ENCODE measurements around the gene C3orf22. TPM values are rescaled to one million over a fixed set of nuclear protein-coding genes. Genes with fewer than 3 reads are reported as not detected.

The C3orf22 gene
- total and polyA plus RNA-seq, 5 donors from 2014 or later, result not detected

- Mint-ChIP-seq H3K36me3 (no peaks in the 10 kb centered on the region), H3K4me1 (no peaks in the 10 kb centered on the region), H3K27me3 (no peaks in the 10 kb centered on the region), H3K4me3 (no peak overlapping the region), H3K9me3 (peaks cover 0 to 2% (median 0%) of the 10 kb centered on the region in 7 donors), H3K27ac (no peak overlapping the region)
- DNase-seq, result no peak
- Histone ChIP-seq H3K4me3 (ENCODE audit: low read depth, low read length) (no peak overlapping the region), H3K4me1 (ENCODE audit: control insufficient read depth, insufficient read depth, low read length, poor library complexity, severe bottlenecking) (no peaks in the 10 kb centered on the region), H3K27me3 (ENCODE audit: control insufficient read depth, insufficient read depth, low read length) (no peaks in the 10 kb centered on the region), H3K9me3 (ENCODE audit: control insufficient read depth in 2 of 2, low read length in 2 of 2) (no peaks in the 10 kb centered on the region), H3K27ac (ENCODE audit: insufficient read depth, low read length, poor library complexity, severe bottlenecking) (no peak overlapping the region), H3K36me3 (ENCODE audit: control insufficient read depth, insufficient read depth, low read length) (no peaks in the 10 kb centered on the region)
- no peak for ATAC-seq (ENCODE audit: low read depth in 2 of 2)
Observed at GRCh38 chr3:126533506-126533905, 25.2 kb downstream of the C3orf22 start.

GRCh38 chr3:126531051-126531330 is 27.7 kb downstream of the C3orf22 start:
- H3K4me3 Mint-ChIP-seq, result no peak overlapping the region
- DNase-seq (no peak), ATAC-seq (ENCODE audit: low read depth in 2 of 2) (no peak)
- no peaks in the 10 kb centered on the region for H3K36me3 Mint-ChIP-seq
- no peak overlapping the region for H3K27ac ChIP-seq (ENCODE audit: insufficient read depth, low read length, poor library complexity, severe bottlenecking)
- H3K27me3 ChIP-seq (ENCODE audit: control insufficient read depth, insufficient read depth, low read length), result no peaks in the 10 kb centered on the region
- H3K9me3 Mint-ChIP-seq, result peaks cover 0 to 2% (median 0%) of the 10 kb centered on the region in 7 donors
- H3K36me3 ChIP-seq (ENCODE audit: control insufficient read depth, insufficient read depth, low read length), result no peaks in the 10 kb centered on the region
- H3K4me1 ChIP-seq (ENCODE audit: control insufficient read depth, insufficient read depth, low read length, poor library complexity, severe bottlenecking), result no peaks in the 10 kb centered on the region
- no peaks in the 10 kb centered on the region for H3K9me3 ChIP-seq (ENCODE audit: control insufficient read depth in 2 of 2, low read length in 2 of 2)
- no peaks in the 10 kb centered on the region for H3K4me1 Mint-ChIP-seq
- H3K4me3 ChIP-seq (ENCODE audit: low read depth, low read length), result no peak overlapping the region
- H3K27me3 Mint-ChIP-seq, result no peaks in the 10 kb centered on the region
- H3K27ac Mint-ChIP-seq, result no peak overlapping the region

- Mint-ChIP-seq H3K4me1 (no peaks in the 10 kb centered on the region), H3K36me3 (no peaks in the 10 kb centered on the region), H3K27me3 (no peaks in the 10 kb centered on the region), H3K9me3 (peaks cover 0 to 2% (median 0%) of the 10 kb centered on the region in 7 donors), H3K4me3 (no peak overlapping the region), H3K27ac (peak overlapping the region in 1 of 3 donors; percentile 76)
- Histone ChIP-seq H3K4me3 (ENCODE audit: low read depth, low read length) (no peak overlapping the region), H3K9me3 (ENCODE audit: control insufficient read depth in 2 of 2, low read length in 2 of 2) (no peaks in the 10 kb centered on the region), H3K4me1 (ENCODE audit: control insufficient read depth, insufficient read depth, low read length, poor library complexity, severe bottlenecking) (no peaks in the 10 kb centered on the region), H3K36me3 (ENCODE audit: control insufficient read depth, insufficient read depth, low read length) (no peaks in the 10 kb centered on the region), H3K27me3 (ENCODE audit: control insufficient read depth, insufficient read depth, low read length) (no peaks in the 10 kb centered on the region), H3K27ac (ENCODE audit: insufficient read depth, low read length, poor library complexity, severe bottlenecking) (no peak overlapping the region)
- ATAC-seq (ENCODE audit: low read depth in 2 of 2), result peak in 1 of 2 donors; percentile 18
- DNase-seq, result peak in 1 of 3 donors; percentile 12
Observed at GRCh38 chr3:126530171-126531050, 28.3 kb downstream of the C3orf22 start.

- ATAC-seq (ENCODE audit: low read depth in 2 of 2) (no peak), DNase-seq (no peak)
- no peak overlapping the region for H3K4me3 ChIP-seq (ENCODE audit: low read depth, low read length)
- H3K9me3 ChIP-seq (ENCODE audit: control insufficient read depth in 2 of 2, low read length in 2 of 2), result no peaks in the 10 kb centered on the region
- no peaks in the 10 kb centered on the region for H3K36me3 ChIP-seq (ENCODE audit: control insufficient read depth, insufficient read depth, low read length)
- Mint-ChIP-seq H3K27me3 (no peaks in the 10 kb centered on the region), H3K36me3 (no peaks in the 10 kb centered on the region), H3K9me3 (peaks cover 0 to 2% (median 0%) of the 10 kb centered on the region in 7 donors), H3K4me1 (no peaks in the 10 kb centered on the region), H3K27ac (no peak overlapping the region), H3K4me3 (no peak overlapping the region)
- H3K4me1 ChIP-seq (ENCODE audit: control insufficient read depth, insufficient read depth, low read length, poor library complexity, severe bottlenecking), result no peaks in the 10 kb centered on the region
- no peaks in the 10 kb centered on the region for H3K27me3 ChIP-seq (ENCODE audit: control insufficient read depth, insufficient read depth, low read length)
- no peak overlapping the region for H3K27ac ChIP-seq (ENCODE audit: insufficient read depth, low read length, poor library complexity, severe bottlenecking)
Observed at GRCh38 chr3:126529585-126530170, 29.1 kb downstream of the C3orf22 start.

- Mint-ChIP-seq H3K36me3 (no peaks in the 10 kb centered on the region), H3K27me3 (no peaks in the 10 kb centered on the region), H3K27ac (no peak overlapping the region), H3K9me3 (peaks cover 0 to 2% (median 0%) of the 10 kb centered on the region in 7 donors), H3K4me3 (no peak overlapping the region), H3K4me1 (no peaks in the 10 kb centered on the region)
- Histone ChIP-seq H3K4me3 (ENCODE audit: low read depth, low read length) (no peak overlapping the region), H3K9me3 (ENCODE audit: control insufficient read depth in 2 of 2, low read length in 2 of 2) (no peaks in the 10 kb centered on the region), H3K36me3 (ENCODE audit: control insufficient read depth, insufficient read depth, low read length) (no peaks in the 10 kb centered on the region), H3K27me3 (ENCODE audit: control insufficient read depth, insufficient read depth, low read length) (no peaks in the 10 kb centered on the region), H3K4me1 (ENCODE audit: control insufficient read depth, insufficient read depth, low read length, poor library complexity, severe bottlenecking) (no peaks in the 10 kb centered on the region), H3K27ac (ENCODE audit: insufficient read depth, low read length, poor library complexity, severe bottlenecking) (no peak overlapping the region)
- DNase-seq, result no peak
- ATAC-seq (ENCODE audit: low read depth in 2 of 2), result no peak
Observed at GRCh38 chr3:126528800-126529541, 29.8 kb downstream of the C3orf22 start.

GRCh38 chr3:126528419-126528799 is 30.3 kb downstream of the C3orf22 start:
- H3K4me3 ChIP-seq (ENCODE audit: low read depth, low read length), result no peak overlapping the region
- H3K27ac ChIP-seq (ENCODE audit: insufficient read depth, low read length, poor library complexity, severe bottlenecking), result no peak overlapping the region

GRCh38 chr3:126527455-126528211 is 31.1 kb downstream of the C3orf22 start:
- no peak for DNase-seq
- Mint-ChIP-seq H3K27ac (no peak overlapping the region), H3K4me3 (no peak overlapping the region)

More at GRCh38 chr3:126528419-126528799, 30.3 kb downstream of the C3orf22 start:
- peaks cover 0 to 2% (median 0%) of the 10 kb centered on the region in 7 donors for H3K9me3 Mint-ChIP-seq
- H3K4me3 Mint-ChIP-seq, result no peak overlapping the region
- H3K27ac Mint-ChIP-seq, result no peak overlapping the region
- Histone ChIP-seq H3K27me3 (ENCODE audit: control insufficient read depth, insufficient read depth, low read length) (no peaks in the 10 kb centered on the region), H3K9me3 (ENCODE audit: control insufficient read depth in 2 of 2, low read length in 2 of 2) (no peaks in the 10 kb centered on the region), H3K36me3 (ENCODE audit: control insufficient read depth, insufficient read depth, low read length) (no peaks in the 10 kb centered on the region), H3K4me1 (ENCODE audit: control insufficient read depth, insufficient read depth, low read length, poor library complexity, severe bottlenecking) (no peaks in the 10 kb centered on the region)
- DNase-seq, result no peak
- H3K4me1 Mint-ChIP-seq, result no peaks in the 10 kb centered on the region
- H3K36me3 Mint-ChIP-seq, result no peaks in the 10 kb centered on the region
- no peak for ATAC-seq (ENCODE audit: low read depth in 2 of 2)
- H3K27me3 Mint-ChIP-seq, result no peaks in the 10 kb centered on the region

More at GRCh38 chr3:126527455-126528211, 31.1 kb downstream of the C3orf22 start:
- H3K4me1 Mint-ChIP-seq, result no peaks in the 10 kb centered on the region
- H3K27me3 Mint-ChIP-seq, result no peaks in the 10 kb centered on the region
- H3K27me3 ChIP-seq (ENCODE audit: control insufficient read depth, insufficient read depth, low read length), result no peaks in the 10 kb centered on the region
- no peak for ATAC-seq (ENCODE audit: low read depth in 2 of 2)
- H3K9me3 ChIP-seq (ENCODE audit: control insufficient read depth in 2 of 2, low read length in 2 of 2), result no peaks in the 10 kb centered on the region
- H3K4me1 ChIP-seq (ENCODE audit: control insufficient read depth, insufficient read depth, low read length, poor library complexity, severe bottlenecking), result no peaks in the 10 kb centered on the region
- H3K27ac ChIP-seq (ENCODE audit: insufficient read depth, low read length, poor library complexity, severe bottlenecking), result no peak overlapping the region
- H3K9me3 Mint-ChIP-seq, result peaks cover 0 to 2% (median 0%) of the 10 kb centered on the region in 7 donors
- H3K36me3 ChIP-seq (ENCODE audit: control insufficient read depth, insufficient read depth, low read length), result no peaks in the 10 kb centered on the region
- no peaks in the 10 kb centered on the region for H3K36me3 Mint-ChIP-seq
- H3K4me3 ChIP-seq (ENCODE audit: low read depth, low read length), result no peak overlapping the region

Measured in CD4-positive, CD25-positive, alpha-beta regulatory T cell (primary cell).